ENCODE data around the gene DOK3.

GRCh38 chr5:177456976-177457851 is 52.4 kb downstream of the DOK3 start:
- no peak for TF ChIP-seq CTCF (IDR thresholded peaks at IDR 0.05)
- TF ChIP-seq POLR2A (IDR thresholded peaks at IDR 0.05; ENCODE audit: low read length) = 0 out of 2 replicates have a peak, but pooled peaks have one; percentile 10
- TF ChIP-seq E2F6 (IDR thresholded peaks at IDR 0.05; ENCODE audit: borderline replicate concordance, low read depth) = no peak
- no peak for TF ChIP-seq EHMT2 (IDR thresholded peaks at IDR 0.05; ENCODE audit: low read depth)
- TF ChIP-seq MAX (IDR thresholded peaks at IDR 0.05) = no peak
- peak; percentile 93 for TF ChIP-seq RFX5 (IDR thresholded peaks at IDR 0.05)
- no peak for TF ChIP-seq REST (IDR thresholded peaks at IDR 0.05)
- TF ChIP-seq NR3C1 (IDR thresholded peaks at IDR 0.05) = no peak
- TF ChIP-seq MYC (IDR thresholded peaks at IDR 0.05; ENCODE audit: borderline replicate concordance, low read length) = no peak
- TF ChIP-seq ZC3H11A (IDR thresholded peaks at IDR 0.05) = no peak
- no peak for TF ChIP-seq USF2 (IDR thresholded peaks at IDR 0.05)
- TF ChIP-seq RAD21 (conservative IDR thresholded peaks at IDR 0.05 in 1 of 2, IDR thresholded peaks at IDR 0.05 in 1 of 2) = no peak
- no peak for TF ChIP-seq HDAC2 (IDR thresholded peaks at IDR 0.05)
- TF ChIP-seq HOXA7 (CRISPR knock-in tag; IDR thresholded peaks at IDR 0.05) = no peak

All from A549 (cell line).